NCI-H774 (cell line): ENCODE data around the gene PER1.

ENCODE experiments used
- DNase-seq: peaks from one replicate; lab custom pipeline; 2025; lab: John Stamatoyannopoulos, UW

The PER1 gene

DNA sequence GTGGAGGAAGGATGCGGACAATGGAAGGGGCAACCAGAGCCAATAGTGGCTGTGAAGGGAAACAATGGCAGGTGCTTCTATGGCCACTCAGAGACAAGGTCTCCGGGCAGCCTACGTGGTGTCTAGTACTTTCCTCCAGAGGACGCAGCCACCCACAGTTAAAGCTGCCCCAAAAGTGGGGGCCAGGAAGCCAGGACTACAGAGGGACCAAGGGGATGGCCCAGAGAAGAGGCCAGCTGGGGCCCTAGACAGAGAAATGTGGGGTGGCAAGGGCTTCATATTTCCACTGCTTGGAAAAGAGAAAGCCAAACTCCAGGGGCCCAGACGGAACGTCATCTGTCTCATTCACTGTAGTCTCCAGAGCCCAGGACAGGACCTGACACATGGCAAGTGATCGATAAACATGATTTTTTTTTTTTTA lies 837 bp upstream of the PER1 start:
- DNase-seq, result no peak

DNA sequence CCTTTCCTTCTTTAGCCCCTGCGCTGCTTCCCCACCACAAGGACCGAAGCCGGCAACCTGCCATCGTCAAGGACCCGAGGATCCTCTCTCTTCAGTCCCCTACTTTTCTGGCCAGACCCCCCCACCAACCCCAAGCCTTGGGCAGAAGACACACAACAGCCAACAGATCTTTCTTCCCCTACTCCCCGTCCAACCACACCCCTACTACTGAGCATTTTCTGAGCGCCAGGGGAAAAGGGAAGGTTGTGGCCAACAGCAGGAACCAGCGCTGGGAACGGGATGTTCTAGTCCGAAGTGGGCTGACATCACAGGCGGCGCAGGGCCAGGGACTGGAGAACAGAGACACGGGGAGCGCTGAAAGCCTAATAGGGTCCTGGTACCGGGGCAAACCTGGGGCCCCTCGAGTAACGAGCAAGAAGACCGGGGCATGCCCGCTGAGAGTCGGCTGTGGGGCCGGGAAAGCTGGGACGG lies 528 bp downstream of the PER1 start:
- DNase-seq, result no peak

DNA sequence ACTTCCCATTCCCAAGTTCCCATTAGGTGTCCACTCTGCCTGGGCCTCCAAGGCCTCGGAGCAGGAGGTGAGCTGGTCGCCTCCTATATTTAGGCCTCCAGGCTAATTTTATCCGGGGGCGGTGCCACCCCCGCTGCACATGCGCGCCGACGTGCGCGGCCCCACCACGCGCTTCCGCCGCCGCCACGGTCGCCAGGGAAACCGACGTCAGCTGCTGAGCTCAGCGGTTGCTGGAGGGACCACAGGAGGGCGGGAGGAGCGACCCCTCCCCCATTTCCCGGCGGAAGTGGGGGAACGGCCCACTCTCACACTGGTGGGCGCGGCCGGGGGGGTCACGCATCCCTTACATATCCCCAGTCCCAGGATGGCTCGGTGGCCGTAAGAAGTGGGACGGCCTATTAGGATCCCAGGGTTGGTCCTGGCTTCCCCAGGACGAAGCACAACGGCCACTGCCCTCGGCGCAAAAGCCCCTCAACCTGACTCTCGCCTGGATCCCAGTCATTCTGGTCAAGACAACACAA lies 1.0 kb downstream of the PER1 start:
- DNase-seq, result peak; percentile 33

DNA sequence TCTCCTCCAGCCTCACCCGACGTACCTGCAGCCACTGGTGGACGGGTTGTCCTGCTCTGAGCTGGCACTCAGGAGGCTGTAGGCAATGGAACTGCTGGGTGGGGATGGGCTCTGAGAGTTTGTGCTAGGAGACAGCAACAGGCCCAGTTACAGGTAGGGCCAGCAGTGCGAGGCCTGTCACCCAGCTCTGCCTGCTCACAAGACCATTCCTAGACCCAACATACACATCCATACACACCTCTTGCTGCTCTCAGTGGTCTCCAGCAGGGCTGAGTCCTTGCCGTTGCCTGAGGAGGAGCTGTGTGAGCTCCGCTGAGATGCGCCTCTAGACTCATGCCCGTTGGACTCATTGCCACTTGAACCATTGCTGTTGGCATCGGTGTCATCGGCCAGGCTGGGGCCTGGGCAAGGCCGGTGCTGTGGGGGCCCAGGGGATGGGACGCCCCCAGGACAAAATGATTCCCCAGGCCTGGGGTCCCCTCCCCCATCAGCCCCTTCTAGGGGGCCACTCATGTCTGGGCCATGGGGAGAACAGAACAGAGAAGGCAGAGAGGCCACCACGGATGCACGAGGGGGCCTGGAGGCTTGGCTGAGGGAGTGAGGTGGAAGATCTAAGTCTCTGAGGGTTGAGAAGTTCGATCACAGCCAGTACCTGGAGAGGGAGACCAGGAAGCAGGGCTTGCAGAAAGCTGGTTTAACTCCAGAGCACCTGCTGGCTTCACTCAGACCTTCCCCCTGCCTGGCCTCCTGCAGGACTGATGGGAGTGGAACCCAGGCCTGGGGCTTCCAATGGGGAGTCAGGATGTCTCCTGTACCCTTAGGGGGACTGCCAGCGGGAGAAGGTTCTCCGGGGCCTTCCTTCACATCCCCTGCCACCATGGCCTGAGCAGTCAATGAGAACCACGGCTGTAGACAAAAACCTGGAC lies 1.7 kb downstream of the PER1 start:
- no peak for DNase-seq

DNA sequence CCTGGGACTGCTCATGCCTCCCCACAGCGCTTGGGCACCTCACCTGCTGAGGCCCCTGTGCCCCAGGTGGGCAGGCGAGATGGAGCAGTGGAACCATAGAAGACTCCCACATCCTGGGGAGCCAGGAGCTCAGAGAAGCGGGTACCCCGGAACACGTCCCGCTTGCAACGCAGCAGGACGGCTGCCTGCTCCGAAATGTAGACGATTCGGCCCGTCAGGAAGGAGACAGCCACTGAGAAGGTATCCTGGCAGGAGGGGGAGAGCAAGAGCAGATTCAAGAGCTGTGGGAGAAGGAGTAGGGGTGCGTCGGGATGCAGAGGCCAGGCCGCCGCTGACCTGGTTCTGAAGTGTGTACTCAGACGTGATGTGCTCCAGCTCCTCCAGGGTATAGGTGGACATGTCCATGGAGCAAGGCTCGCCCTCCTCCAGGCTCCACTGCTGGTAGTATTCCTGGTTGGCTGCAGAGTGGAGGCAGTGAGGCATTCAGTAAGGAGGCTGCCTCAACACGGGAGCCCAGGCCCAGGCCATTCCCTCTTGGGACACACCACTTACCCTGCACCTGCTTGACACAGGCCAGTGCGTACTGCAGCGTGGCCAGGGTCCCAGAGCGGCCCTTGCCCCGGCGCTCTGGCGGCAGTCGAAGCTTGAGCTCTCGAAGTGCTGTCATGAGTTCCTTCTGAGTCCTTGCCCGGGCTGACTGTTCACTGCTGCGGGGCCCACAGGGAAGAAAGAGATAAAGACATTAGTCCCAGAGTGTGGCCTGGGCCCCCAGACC lies 2.6 kb downstream of the PER1 start:
- DNase-seq, result no peak

DNA sequence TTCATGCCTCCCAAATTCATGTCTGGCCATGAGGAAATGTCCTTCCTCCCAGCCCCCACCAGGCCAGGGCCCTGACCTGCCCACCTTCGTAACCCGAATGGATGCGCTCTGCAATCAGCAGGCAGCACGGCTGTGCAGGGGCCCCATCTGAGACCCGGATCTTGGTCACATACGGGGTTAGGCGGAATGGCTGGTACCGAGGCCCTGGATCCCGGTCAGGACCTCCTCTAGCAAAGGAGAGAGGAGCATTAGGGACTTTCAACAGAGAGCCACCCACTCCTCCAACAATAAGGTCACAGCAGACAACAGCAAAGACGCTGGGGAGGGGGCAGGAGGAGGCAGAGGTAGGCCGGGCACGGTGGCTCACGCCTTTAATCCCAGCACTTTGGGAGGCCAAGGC lies 3.6 kb downstream of the PER1 start:
- DNase-seq, result no peak

DNA sequence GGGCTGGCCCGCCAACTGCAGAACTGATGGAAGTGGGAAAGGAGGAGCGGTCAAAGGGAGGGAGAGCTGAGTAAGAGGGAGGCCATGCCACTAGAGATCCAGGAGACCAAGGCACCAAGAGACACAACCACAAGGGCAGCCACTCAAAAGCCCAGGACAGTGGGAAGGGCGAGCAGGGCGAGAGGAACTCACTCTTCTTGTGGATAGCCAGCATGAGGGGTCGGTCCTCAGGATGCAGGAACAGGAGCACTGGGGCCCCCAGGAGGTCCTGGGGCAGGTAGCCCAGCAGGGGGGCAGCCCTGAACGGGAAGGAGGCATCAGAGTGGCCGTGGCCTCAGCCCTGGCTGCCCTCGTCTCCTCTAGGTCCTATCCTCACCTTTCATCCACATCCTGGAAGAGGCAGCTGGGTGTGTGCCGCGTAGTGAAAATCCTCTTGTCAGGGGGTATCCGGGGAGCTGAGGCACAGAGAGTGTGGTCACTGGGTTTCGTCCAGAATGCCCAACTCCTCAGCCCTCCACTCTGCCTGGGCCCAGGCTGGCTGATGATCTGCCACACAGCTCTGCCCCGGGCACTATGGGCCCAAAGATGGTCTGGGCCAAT lies 4.3 kb downstream of the PER1 start:
- DNase-seq, result no peak

DNA sequence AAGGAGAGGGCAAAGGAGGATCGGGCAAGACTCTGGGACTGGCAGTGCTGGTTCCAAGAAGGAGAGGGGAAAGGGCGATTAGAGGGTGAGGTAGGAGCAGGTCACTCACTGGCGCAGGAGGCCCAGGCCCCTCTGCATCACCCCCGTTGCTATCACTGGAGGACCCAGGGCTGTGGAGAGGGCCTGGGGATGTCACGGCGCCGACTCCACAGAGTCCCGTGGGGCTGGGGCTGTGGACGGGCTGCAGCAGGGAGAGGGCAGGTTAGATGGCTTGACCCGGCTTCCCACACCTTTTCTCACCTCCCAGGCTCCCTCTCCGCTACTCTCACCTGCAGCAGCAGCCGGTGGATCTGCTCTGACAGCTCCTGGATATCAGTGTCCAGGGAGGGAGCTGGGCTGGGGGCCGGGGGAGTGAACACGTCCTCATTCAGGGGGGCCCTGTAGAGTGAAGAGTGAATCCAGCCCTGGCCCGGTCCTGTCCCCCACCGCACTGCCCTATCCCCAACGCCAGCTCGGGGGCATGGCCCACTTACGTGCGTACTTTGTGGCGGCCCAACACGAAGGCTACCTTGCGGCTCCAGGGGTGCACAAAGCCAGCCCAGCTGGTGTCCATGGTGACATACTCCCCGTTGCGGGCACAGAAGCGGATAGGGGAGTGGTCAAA lies 4.9 kb downstream of the PER1 start:
- no peak for DNase-seq

DNA sequence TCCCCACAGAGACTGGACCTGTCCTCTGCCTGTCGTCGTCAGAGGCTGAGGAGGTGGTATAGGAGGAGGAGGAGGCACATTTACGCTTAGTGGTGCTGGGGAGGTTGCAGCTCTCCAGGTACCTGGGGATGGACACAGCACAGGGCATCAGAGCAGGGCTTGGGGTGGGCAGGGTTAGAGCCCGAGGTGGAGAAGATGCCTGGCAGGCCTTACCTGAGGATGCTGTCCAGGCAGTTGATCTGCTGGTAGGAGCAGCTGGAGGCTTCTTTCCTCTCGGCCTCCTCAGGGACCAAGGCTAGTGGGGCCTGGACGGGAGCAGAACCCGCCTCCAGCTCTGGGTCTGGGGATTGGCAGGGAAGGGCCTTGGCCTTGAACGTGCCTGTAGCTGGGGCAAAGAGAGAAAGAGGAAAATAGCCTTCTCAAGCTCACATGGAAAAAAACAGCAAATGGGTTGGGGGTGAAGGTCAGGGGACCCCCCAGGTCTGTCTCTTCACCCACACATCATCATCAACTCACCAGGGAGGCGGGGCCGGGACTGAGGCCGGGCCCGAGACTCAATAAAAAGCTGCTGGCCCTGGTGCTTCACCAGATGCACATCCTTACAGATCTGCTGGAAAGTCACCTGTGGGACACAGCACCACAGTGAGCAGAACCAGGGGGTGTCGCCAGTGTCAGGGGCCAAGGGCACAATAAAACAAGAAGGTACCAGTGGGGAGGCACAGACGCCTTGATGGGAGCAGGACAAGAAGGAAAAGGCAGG lies 5.6 kb downstream of the PER1 start:
- DNase-seq, result no peak

DNA sequence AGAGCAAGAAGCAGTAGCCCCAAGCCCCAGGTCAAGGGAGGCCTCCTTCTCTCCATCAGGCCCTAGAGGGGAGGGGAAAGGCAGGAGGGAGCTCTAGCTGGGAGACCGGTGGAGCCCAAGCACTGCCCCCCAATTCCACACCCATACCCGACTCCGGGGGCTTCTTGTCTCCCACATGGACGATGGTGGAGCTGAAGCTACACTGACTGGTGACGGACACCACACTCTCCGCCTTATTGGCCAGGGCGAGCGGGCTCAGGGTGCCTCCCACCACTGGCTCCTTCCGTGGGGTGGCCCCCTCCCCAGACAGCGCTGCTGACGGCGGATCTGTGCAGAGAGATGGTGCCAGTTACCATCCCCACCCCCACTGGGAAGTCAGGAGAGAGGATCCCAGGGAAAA lies 6.4 kb downstream of the PER1 start:
- DNase-seq, result no peak

DNA sequence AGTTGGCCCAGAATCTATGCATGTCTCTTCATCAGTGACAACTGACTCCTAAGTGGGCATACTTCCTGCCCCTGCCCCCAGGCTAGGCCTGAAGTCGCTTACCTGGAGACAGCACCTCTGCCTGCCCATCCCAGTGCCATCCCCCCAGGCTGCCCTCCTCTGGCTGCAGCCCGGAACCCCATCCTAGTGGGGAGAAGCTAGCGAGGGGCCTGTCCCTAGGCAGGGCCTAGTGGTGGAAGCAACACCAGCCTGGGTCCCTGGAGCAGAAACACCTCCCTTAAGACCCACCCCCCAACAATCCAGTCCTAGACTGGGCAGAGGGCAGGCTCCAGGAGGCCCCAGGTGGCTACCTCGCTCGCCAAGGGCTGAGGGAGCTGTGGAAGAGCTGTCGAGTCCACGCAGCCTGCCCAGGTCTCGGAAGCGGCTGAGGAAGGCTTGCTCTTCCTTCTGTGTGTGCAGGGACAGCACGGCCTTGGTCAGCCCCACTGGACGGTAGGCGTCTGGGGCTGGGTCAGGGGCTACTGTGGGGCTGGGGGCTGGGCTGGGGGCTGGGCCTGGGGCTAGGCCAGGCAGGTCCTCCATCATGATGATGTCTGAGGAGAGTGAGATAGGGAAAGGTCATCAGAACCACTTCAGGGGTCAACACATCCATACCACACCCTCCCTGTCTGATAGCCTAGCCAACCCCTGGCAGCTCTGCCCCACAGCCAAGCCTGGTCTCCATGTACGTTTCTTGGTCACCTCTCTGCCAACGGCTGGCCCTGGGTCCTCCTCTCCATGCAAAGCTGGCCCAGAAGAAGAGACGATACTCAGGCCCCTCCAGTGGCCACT lies 7.6 kb downstream of the PER1 start:
- no peak for DNase-seq

DNA sequence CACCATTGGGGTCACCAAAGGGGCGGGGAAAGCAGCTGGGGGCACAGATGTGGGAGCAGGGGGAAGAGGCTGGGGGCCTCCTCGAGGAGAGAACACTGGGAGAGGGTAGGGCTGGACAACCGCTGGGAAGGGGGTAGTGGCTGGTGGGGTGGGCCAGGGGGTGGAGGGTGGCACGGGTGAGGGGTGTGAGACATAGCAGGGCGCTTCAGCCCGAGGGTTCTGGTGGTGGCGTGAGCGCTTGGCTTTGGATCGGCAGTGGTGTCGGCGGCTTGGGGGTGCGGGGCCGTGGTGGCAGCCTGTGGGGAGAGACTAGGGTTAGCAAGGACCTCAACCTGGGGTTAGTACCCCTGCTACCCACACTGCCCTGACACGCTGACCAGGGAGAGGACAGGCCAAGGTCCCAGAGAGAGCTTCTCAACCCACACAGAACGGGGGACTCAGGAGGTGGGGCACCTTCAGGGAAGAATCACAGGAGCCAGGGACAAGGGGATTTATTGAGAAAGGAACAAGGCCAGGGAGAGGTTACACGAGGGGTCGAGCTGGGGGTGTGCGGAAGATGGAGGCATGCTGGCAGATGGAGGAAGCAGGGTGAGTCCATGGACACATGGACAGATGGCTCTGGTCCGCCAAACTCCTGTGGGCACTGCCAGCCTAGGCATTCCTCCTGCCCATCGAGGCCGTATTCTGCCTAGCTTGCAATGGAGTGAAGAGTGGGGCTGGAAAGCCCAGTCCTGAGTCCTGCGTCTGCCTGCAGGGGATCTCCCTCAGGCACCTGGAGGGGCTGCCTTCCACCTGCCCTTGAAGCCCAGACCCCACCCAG lies 8.4 kb downstream of the PER1 start:
- no peak for DNase-seq

DNA sequence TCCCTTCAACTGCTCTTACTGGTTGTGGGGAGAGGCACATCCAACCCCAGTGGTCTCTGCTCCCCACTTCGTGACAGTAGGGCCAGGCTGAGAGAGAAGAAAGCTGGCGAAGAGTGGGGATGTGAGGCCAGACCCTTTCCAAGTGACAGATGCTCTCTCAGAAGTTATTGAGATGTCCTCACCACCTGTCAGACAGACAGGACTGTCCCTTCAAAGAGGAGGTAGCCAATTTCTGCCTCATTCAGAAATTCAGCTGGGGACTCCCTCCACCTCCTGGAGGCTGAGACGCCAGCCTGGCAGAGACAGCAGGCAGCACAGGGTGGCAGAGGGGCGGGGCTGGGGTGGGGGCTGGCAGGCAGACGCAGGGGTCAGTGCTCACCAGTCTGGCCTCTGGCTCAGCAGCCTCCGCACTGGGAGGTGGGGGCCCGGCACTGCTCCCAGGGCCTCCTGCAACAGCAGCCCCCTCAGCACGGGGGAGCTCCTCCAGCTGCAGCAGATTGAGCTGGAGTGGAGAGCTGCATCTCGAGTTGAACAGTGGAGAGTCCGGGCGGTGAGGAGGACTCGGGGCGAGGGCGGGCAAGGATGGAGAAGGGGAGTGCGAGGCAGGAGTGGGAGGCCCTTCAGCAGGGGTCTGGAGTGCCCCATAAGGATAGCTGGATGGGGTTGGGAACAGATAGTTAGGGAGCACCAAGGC lies 9.2 kb downstream of the PER1 start:
- DNase-seq, result no peak

DNA sequence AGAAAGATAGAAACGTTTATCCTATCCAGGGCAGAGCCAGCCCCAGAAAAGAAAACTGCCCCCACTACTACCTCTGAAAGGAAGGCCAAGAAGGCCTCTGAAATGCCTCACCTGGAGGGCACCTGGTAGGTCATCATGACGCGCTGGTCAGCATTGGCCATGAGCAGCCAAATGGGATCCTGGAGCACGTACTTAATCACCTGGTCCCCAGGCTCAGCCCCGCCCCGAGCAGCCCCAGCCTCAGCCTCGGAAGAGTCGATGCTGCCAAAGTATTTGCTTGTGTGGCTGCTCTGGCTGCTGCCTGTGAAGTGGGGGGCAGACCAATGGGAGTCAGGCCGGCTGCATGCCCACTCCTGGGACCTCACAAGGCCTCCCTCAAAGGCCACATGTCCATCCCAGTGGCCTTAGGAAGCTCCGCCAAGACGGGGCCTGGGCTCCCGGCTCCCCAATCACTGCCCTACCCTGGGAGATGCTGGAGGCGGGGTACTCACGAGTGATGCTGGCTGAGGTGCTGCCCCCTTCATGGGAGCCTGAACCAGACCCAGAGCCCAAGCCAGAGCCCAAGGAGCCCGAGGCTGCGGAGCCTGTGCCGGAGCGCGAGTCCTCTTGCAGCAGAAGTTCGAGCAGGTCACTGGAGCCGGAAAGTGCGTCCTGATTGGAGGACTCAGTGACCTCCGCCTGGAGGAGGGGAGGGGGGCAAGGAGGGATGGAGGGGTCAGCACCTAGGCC lies 9.9 kb downstream of the PER1 start:
- DNase-seq, result no peak

DNA sequence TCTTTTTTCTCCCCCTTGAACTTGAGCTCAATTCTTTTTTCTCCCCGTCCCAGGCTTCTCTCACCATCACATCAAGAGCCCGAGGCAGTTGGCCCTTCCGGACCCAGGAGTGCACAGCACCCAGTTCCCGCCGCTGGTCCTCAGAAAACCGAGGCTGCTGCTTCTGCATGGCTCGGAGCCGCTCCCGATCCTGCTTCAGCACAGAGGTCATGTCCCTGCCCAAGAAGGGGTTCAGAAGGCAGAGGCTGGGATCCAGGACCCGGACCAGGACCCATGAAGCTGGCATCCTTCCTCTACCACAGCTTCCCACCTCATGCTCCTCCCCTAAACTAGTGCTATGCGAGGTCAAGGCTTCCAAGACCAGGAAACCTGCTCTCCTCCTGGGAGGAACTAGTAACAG lies 10.5 kb downstream of the PER1 start:
- no peak for DNase-seq

DNA sequence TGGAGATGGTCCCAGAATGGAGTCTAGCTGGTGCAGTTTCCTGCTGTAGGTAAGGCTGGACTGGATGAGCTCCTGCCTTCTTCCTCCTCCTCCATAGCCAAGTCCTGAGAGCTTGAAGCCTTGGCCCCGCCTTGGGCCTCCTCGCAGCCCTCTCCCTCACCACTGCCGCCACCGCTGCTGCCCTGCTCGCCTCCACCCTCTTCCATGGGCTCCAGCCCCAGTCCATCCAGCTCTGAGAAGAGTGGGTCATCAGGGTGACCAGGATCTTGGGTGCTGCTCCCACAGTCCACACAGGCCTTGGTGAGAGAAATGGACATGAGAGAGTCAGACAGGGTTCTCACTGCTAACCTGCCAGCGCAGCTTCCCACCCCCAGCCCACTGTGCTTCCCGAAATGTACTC lies 11.2 kb downstream of the PER1 start:
- DNase-seq, result no peak

DNA sequence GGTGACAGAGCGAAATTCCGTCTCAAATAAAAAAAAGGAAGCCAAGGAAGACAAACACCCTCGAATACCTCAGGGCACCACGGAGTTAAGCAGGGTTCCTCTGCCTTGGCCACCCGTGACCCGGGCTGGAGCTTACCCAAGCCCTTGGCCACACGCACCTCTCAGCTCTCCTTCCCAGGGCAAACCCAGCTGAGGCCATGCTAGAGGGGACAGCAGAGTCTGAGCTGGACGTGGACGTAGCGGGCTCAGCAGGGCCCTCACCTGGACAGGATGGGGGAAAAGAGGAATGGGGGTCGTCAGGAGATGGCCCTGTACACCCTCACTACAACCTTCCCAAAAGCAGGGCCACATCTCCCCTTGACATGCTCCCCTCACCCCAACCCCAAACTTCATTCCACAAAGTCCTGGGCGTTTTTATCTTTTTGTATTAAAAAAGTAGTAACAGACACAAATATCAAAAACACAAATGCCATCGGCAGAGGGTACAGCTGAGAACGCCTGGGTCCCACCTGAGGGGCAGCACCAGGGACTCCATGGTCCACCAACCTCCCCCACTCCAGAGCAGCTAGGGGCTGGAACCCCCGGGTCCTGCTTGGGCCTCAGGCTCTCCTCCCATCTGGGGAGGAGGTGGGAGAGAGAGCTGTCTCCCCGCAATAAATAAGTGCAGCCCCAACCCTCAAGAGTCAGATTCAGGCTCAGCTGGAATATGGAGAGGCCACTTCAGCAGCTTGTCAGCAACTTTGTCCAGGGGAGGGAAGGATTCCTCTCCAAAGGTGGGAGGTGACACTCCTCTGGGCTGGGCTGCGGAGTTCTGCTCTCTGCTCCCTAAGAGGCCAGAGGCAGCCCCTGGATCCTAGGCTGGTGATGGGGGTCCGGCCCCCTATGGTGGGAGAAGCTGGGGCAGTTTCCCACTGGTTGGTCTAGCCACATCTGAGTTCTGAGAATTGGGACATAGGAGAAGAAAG lies 11.9 kb downstream of the PER1 start:
- no peak for DNase-seq
